SW 1271 (cell line): ENCODE data around the gene MAP2K7.
"Not testable (repeated sequence)": the region's sequence is repeated elsewhere in the genome, so short reads cannot be mapped to it uniquely, and the experiment has no call there.

Experiments
- DNase-seq, 2 experiments: peaks; one replicate each; lab custom pipeline; 2025; lab: John Stamatoyannopoulos, UW

Gene MAP2K7

GRCh38 chr19:7920519-7921301 is 17.0 kb downstream of the MAP2K7 start:
- peak; percentile 87 to 97 for DNase-seq

- DNase-seq = no peak
Measured at GRCh38 chr19:7921302-7921966, 17.8 kb downstream of the MAP2K7 start.

- DNase-seq = no peak
Measured at GRCh38 chr19:7921967-7922835, 18.5 kb downstream of the MAP2K7 start.

- no peak for DNase-seq
Measured at GRCh38 chr19:7922836-7923195, 19.1 kb downstream of the MAP2K7 start.

GRCh38 chr19:7923295-7924191 is 19.9 kb downstream of the MAP2K7 start:
- DNase-seq = no peak

- DNase-seq = no peak
Measured at GRCh38 chr19:7924241-7924640, 20.6 kb downstream of the MAP2K7 start.

- DNase-seq = no peak
Measured at GRCh38 chr19:7924651-7925170, 21.0 kb downstream of the MAP2K7 start.

GRCh38 chr19:7925171-7925851 is 21.6 kb downstream of the MAP2K7 start:
- peak; percentile 54 to 71 for DNase-seq

- DNase-seq = peak in 1 of 2 experiments; percentile 18
Measured at GRCh38 chr19:7926021-7926726, 22.5 kb downstream of the MAP2K7 start, which contains the start of gene CTXN1. Gene CTXN1, minus strand, starts transcription at chr19:7926135. Its CDS starts 597 bp downstream, at chr19:7925538.

- no peak for DNase-seq
Measured at GRCh38 chr19:7926727-7927604, 23.3 kb downstream of the MAP2K7 start.

- no peak for DNase-seq
Measured at GRCh38 chr19:7927605-7928333, 24.1 kb downstream of the MAP2K7 start.

- DNase-seq = no peak
Measured at GRCh38 chr19:7928334-7928706, 24.6 kb downstream of the MAP2K7 start.

GRCh38 chr19:7928741-7929701 is 25.3 kb downstream of the MAP2K7 start:
- peak in 1 of 2 experiments; percentile 43 for DNase-seq

- DNase-seq = not testable (repeated sequence)
Measured at GRCh38 chr19:7930030-7930429, 26.4 kb downstream of the MAP2K7 start.

- DNase-seq = no peak
Measured at GRCh38 chr19:7930765-7931164, 27.1 kb downstream of the MAP2K7 start.

GRCh38 chr19:7931221-7932061 is 27.8 kb downstream of the MAP2K7 start:
- DNase-seq = no peak
